Colonic mucosa (tissue), 4 donors: ENCODE data around the gene RRP15. TPM values are rescaled to one million over a fixed set of nuclear protein-coding genes. Genes with fewer than 3 reads are reported as not detected.

Source experiments
- DNase-seq: peaks from one replicate; pipeline ENCODE4 v3.0.0-alpha.2; 2020
- H3K27ac ChIP-seq: fragments of 200-600 bp; one replicate; pipeline ENCODE4 v1.8.0; 2021
- H3K27me3 ChIP-seq: fragments of 200-600 bp; one replicate; pipeline ENCODE4 v1.8.0; 2021
- H3K36me3 ChIP-seq: fragments of 200-600 bp; one replicate; pipeline ENCODE4 v1.8.0; 2021
- H3K4me1 ChIP-seq: fragments of 200-600 bp; one replicate; pipeline ENCODE4 v1.8.0; 2021; ENCODE audit warnings: mild to moderate bottlenecking
- H3K4me3 ChIP-seq: fragments of 200-600 bp; one replicate; pipeline ENCODE4 v1.8.0; 2021
- H3K9ac ChIP-seq, 2 donors: one replicate each; pipeline ENCODE4 v1.7.0; 2013; ENCODE audit warnings: control low read depth in 2 of 2, low read depth in 2 of 2, low read length in 2 of 2
- H3K9me3 ChIP-seq: fragments of 200-600 bp; one replicate; pipeline ENCODE4 v1.8.0; 2021
- CTCF ChIP-seq: fragments of 200-600 bp; IDR thresholded peaks from one replicate; pipeline ENCODE4 v1.8.0; 2022; ENCODE audit warnings: antibody characterized with exemption, mild to moderate bottlenecking
- intact Hi-C: fragments of 100-400 bp; cut with DNase I; formaldehyde crosslinking; loops from one replicate; pipeline ENCODE4 v1.14.1; 2022
- total RNA-seq, 2 donors: library from RNA; stranded (reverse); fragmentation: NEBNext Ultra II Directional in 1 of 2; extraction: Animal tissue kit (Norgen Biotek cat#: 25700) in 1 of 2; gene quantifications; one replicate each; pipeline ENCODE4 v1.2.1, GENCODE V29; 2021
- donor health status: healthy.
- donor health status: DM: no; HTN: no; CAD: no.
- donor health status: DM: no; HTN: no; CAD: no.

The RRP15 gene
- total RNA-seq, 2 donors from 2014 or later, result 7.8 to 15.0 TPM

- Histone ChIP-seq H3K4me1 (no peaks in the 10 kb centered on the region), H3K9ac (no peak overlapping the region), H3K4me3 (no peak overlapping the region), H3K27me3 (no peaks in the 10 kb centered on the region), H3K27ac (no peak overlapping the region), H3K9me3 (no peaks in the 10 kb centered on the region), H3K36me3 (no peaks in the 10 kb centered on the region)
- no peak for TF ChIP-seq CTCF
- no peak for DNase-seq
- intact Hi-C loops, result no loop called here
Observed at GRCh38 chr1:218366322-218367052, 81.4 kb downstream of the RRP15 start.

- DNase-seq, result no peak
- Histone ChIP-seq H3K9me3 (no peaks in the 10 kb centered on the region), H3K9ac (no peak overlapping the region), H3K4me3 (no peak overlapping the region), H3K4me1 (no peaks in the 10 kb centered on the region), H3K27me3 (no peaks in the 10 kb centered on the region), H3K27ac (no peak overlapping the region), H3K36me3 (no peaks in the 10 kb centered on the region)
- no peak for TF ChIP-seq CTCF
- intact Hi-C loops, result no loop called here
Observed at GRCh38 chr1:218367118-218367517, 82.0 kb downstream of the RRP15 start.

GRCh38 chr1:218368686-218369085 lies 83.6 kb downstream of the RRP15 start:
- Histone ChIP-seq H3K27me3 (no peaks in the 10 kb centered on the region), H3K36me3 (no peaks in the 10 kb centered on the region), H3K4me1 (no peaks in the 10 kb centered on the region), H3K9me3 (no peaks in the 10 kb centered on the region), H3K4me3 (no peak overlapping the region), H3K27ac (no peak overlapping the region), H3K9ac (no peak overlapping the region)
- intact Hi-C loops, result no loop called here
- DNase-seq, result no peak
- TF ChIP-seq CTCF, result no peak

- H3K4me1 ChIP-seq, result no peaks in the 10 kb centered on the region
- no peaks in the 10 kb centered on the region for H3K27me3 ChIP-seq
- no peak overlapping the region for H3K9ac ChIP-seq
- no peaks in the 10 kb centered on the region for H3K36me3 ChIP-seq
- intact Hi-C loops, result no loop called here
- DNase-seq, result no peak
- TF ChIP-seq CTCF, result no peak
- H3K4me3 ChIP-seq, result no peak overlapping the region
- no peaks in the 10 kb centered on the region for H3K9me3 ChIP-seq
- H3K27ac ChIP-seq, result no peak overlapping the region
Observed at GRCh38 chr1:218369688-218370511, 84.8 kb downstream of the RRP15 start.

- no peak for DNase-seq
- Histone ChIP-seq H3K4me1 (no peaks in the 10 kb centered on the region), H3K27ac (no peak overlapping the region), H3K9ac (no peak overlapping the region), H3K9me3 (no peaks in the 10 kb centered on the region), H3K27me3 (no peaks in the 10 kb centered on the region), H3K4me3 (no peak overlapping the region), H3K36me3 (no peaks in the 10 kb centered on the region)
- intact Hi-C loops, result no loop called here
- no peak for TF ChIP-seq CTCF
Observed at GRCh38 chr1:218371927-218372672, 87.0 kb downstream of the RRP15 start.
